Measurements from ENCODE around the gene PPP4R2.

PPP4R2 gene

GRCh38 chr3:72962317-72962716, 34.3 kb upstream of the PPP4R2 start:
- H3K9me3 Mint-ChIP-seq = no peaks in the 10 kb centered on the region
- no peak overlapping the region for H3K4me3 Mint-ChIP-seq
- H3K36me3 Mint-ChIP-seq (ENCODE audit: insufficient read depth) = peaks cover 5% of the 10 kb centered on the region
- DNase-seq (ENCODE audit: low spot score in 2 of 2) (no peak), ATAC-seq (replicated peaks; ENCODE audit: extremely low read depth, poor library complexity, severe bottlenecking) (no peak)
- no peaks in the 10 kb centered on the region for H3K27me3 Mint-ChIP-seq
- H3K27ac Mint-ChIP-seq (ENCODE audit: low read depth) = no peak overlapping the region
- peaks cover 15% of the 10 kb centered on the region for H3K4me1 Mint-ChIP-seq

GRCh38 chr3:72964633-72965032, 32.0 kb upstream of the PPP4R2 start:
- no peak for ATAC-seq (replicated peaks; ENCODE audit: extremely low read depth, poor library complexity, severe bottlenecking)

DNA sequence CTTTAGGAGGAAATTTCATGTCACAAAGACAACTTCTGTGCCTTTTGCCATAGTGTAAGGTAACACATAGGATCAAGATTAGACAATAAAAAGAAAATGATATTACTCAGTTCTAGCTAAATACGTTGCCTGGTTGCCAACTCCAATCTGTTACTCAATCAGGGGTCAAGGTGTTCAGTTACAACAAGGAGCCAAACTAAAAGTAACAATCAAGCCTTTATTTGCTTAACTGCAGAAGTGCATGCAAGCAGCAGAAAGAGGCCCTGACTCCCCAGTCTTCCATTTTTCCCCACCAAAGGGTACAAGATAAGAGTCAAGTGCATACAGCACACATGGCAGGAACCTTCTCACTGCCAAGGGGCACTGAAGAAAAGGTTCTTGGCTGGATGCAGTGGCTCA, 28.3 kb upstream of the PPP4R2 start:
- DNase-seq (ENCODE audit: low spot score in 2 of 2) = no peak
- H3K9me3 Mint-ChIP-seq = no peaks in the 10 kb centered on the region

More at GRCh38 chr3:72964633-72965032, 32.0 kb upstream of the PPP4R2 start:
- H3K4me1 Mint-ChIP-seq = peaks cover 15% of the 10 kb centered on the region
- H3K9me3 Mint-ChIP-seq = no peaks in the 10 kb centered on the region
- no peak overlapping the region for H3K4me3 Mint-ChIP-seq
- H3K36me3 Mint-ChIP-seq (ENCODE audit: insufficient read depth) = peaks cover 5% of the 10 kb centered on the region
- no peak for DNase-seq (ENCODE audit: low spot score in 2 of 2)
- no peaks in the 10 kb centered on the region for H3K27me3 Mint-ChIP-seq
- H3K27ac Mint-ChIP-seq (ENCODE audit: low read depth) = no peak overlapping the region

GRCh38 chr3:72969766-72970165, 26.8 kb upstream of the PPP4R2 start:
- Mint-ChIP-seq H3K4me1 (peaks cover 13% of the 10 kb centered on the region), H3K4me3 (no peak overlapping the region), H3K36me3 (ENCODE audit: insufficient read depth) (peaks cover 5% of the 10 kb centered on the region), H3K27me3 (no peaks in the 10 kb centered on the region), H3K9me3 (no peaks in the 10 kb centered on the region), H3K27ac (ENCODE audit: low read depth) (no peak overlapping the region)
- DNase-seq (ENCODE audit: low spot score in 2 of 2) (no peak), ATAC-seq (replicated peaks; ENCODE audit: extremely low read depth, poor library complexity, severe bottlenecking) (no peak)

More for the DNA sequence above, 28.3 kb upstream of the PPP4R2 start:
- Mint-ChIP-seq H3K4me3 (no peak overlapping the region), H3K27me3 (no peaks in the 10 kb centered on the region), H3K4me1 (peaks cover 15% of the 10 kb centered on the region), H3K27ac (ENCODE audit: low read depth) (no peak overlapping the region), H3K36me3 (ENCODE audit: insufficient read depth) (peaks cover 5% of the 10 kb centered on the region)
- no peak for ATAC-seq (replicated peaks; ENCODE audit: extremely low read depth, poor library complexity, severe bottlenecking)

DNA sequence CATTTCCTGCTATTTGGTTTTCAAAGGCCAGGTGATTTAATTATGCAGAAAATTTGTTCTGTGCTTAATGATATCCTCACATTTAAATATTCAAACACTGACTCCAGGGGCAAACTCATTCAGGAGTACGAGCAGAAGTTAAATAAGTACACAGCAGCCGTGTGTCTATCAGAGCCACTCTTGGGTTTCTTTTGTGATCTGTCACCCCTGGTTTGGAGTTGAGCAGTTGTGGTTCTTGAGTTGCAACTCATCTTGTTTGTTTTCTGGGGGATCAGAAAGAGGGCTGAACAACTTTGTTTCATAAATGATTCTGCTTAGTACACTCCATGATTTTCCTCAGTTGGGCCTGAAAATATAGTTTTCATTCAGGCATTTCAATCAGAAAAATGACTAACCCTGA, 25.7 kb upstream of the PPP4R2 start:
- Mint-ChIP-seq H3K36me3 (ENCODE audit: insufficient read depth) (peaks cover 3% of the 10 kb centered on the region), H3K4me1 (peaks cover 1% of the 10 kb centered on the region), H3K4me3 (no peak overlapping the region), H3K27me3 (no peaks in the 10 kb centered on the region), H3K9me3 (no peaks in the 10 kb centered on the region), H3K27ac (ENCODE audit: low read depth) (no peak overlapping the region)
- ATAC-seq (replicated peaks; ENCODE audit: extremely low read depth, poor library complexity, severe bottlenecking) (no peak), DNase-seq (ENCODE audit: low spot score in 2 of 2) (no peak)

GRCh38 chr3:72972706-72973030, 23.9 kb upstream of the PPP4R2 start:
- no peak for ATAC-seq (replicated peaks; ENCODE audit: extremely low read depth, poor library complexity, severe bottlenecking)
- Mint-ChIP-seq H3K27me3 (no peaks in the 10 kb centered on the region), H3K4me1 (peaks cover 4% of the 10 kb centered on the region), H3K27ac (ENCODE audit: low read depth) (no peak overlapping the region), H3K4me3 (no peak overlapping the region), H3K36me3 (ENCODE audit: insufficient read depth) (no peaks in the 10 kb centered on the region), H3K9me3 (no peaks in the 10 kb centered on the region)
- DNase-seq (ENCODE audit: low spot score in 2 of 2) = no peak

GRCh38 chr3:72973031-72973723, 23.4 kb upstream of the PPP4R2 start:
- Mint-ChIP-seq H3K4me3 (no peak overlapping the region), H3K27ac (ENCODE audit: low read depth) (no peak overlapping the region)
- DNase-seq (ENCODE audit: low spot score in 2 of 2) = no peak

GRCh38 chr3:72973786-72974185, 22.8 kb upstream of the PPP4R2 start:
- Mint-ChIP-seq H3K36me3 (ENCODE audit: insufficient read depth) (no peaks in the 10 kb centered on the region), H3K9me3 (no peaks in the 10 kb centered on the region), H3K4me1 (peaks cover 4% of the 10 kb centered on the region), H3K27me3 (no peaks in the 10 kb centered on the region), H3K4me3 (no peak overlapping the region), H3K27ac (ENCODE audit: low read depth) (no peak overlapping the region)
- DNase-seq (ENCODE audit: low spot score in 2 of 2) = no peak
- ATAC-seq (replicated peaks; ENCODE audit: extremely low read depth, poor library complexity, severe bottlenecking) = no peak

More at GRCh38 chr3:72973031-72973723, 23.4 kb upstream of the PPP4R2 start:
- peaks cover 4% of the 10 kb centered on the region for H3K4me1 Mint-ChIP-seq
- H3K9me3 Mint-ChIP-seq = no peaks in the 10 kb centered on the region
- no peaks in the 10 kb centered on the region for H3K27me3 Mint-ChIP-seq
- no peak for ATAC-seq (replicated peaks; ENCODE audit: extremely low read depth, poor library complexity, severe bottlenecking)
- H3K36me3 Mint-ChIP-seq (ENCODE audit: insufficient read depth) = no peaks in the 10 kb centered on the region

- no peaks in the 10 kb centered on the region for H3K36me3 Mint-ChIP-seq (ENCODE audit: insufficient read depth)
- no peak overlapping the region for H3K4me3 Mint-ChIP-seq
- no peak overlapping the region for H3K27ac Mint-ChIP-seq (ENCODE audit: low read depth)
- peaks cover 4% of the 10 kb centered on the region for H3K4me1 Mint-ChIP-seq
- H3K9me3 Mint-ChIP-seq = no peaks in the 10 kb centered on the region
- H3K27me3 Mint-ChIP-seq = peaks cover 6% of the 10 kb centered on the region
- ATAC-seq (replicated peaks; ENCODE audit: extremely low read depth, poor library complexity, severe bottlenecking) = no peak
- no peak for DNase-seq (ENCODE audit: low spot score in 2 of 2)
These were observed 21.7 kb upstream of the PPP4R2 start for GRCh38 chr3:72974956-72975355.

GRCh38 chr3:72976281-72976741, 20.3 kb upstream of the PPP4R2 start:
- H3K27me3 Mint-ChIP-seq = peaks cover 7% of the 10 kb centered on the region
- H3K36me3 Mint-ChIP-seq (ENCODE audit: insufficient read depth) = no peaks in the 10 kb centered on the region
- H3K9me3 Mint-ChIP-seq = no peaks in the 10 kb centered on the region
- no peak overlapping the region for H3K4me3 Mint-ChIP-seq
- no peak for DNase-seq (ENCODE audit: low spot score in 2 of 2)
- H3K27ac Mint-ChIP-seq (ENCODE audit: low read depth) = no peak overlapping the region
- no peak for ATAC-seq (replicated peaks; ENCODE audit: extremely low read depth, poor library complexity, severe bottlenecking)
- H3K4me1 Mint-ChIP-seq = peaks cover 4% of the 10 kb centered on the region

- peaks cover 9% of the 10 kb centered on the region for H3K27me3 Mint-ChIP-seq
- no peaks in the 10 kb centered on the region for H3K9me3 Mint-ChIP-seq
- ATAC-seq (replicated peaks; ENCODE audit: extremely low read depth, poor library complexity, severe bottlenecking) (peak; percentile 28), DNase-seq (ENCODE audit: low spot score in 2 of 2) (no peak)
- H3K4me1 Mint-ChIP-seq = peaks cover 4% of the 10 kb centered on the region
- H3K27ac Mint-ChIP-seq (ENCODE audit: low read depth) = no peak overlapping the region
- H3K4me3 Mint-ChIP-seq = no peak overlapping the region
- H3K36me3 Mint-ChIP-seq (ENCODE audit: insufficient read depth) = no peaks in the 10 kb centered on the region
These were observed 19.4 kb upstream of the PPP4R2 start for GRCh38 chr3:72977060-72977808.

DNA sequence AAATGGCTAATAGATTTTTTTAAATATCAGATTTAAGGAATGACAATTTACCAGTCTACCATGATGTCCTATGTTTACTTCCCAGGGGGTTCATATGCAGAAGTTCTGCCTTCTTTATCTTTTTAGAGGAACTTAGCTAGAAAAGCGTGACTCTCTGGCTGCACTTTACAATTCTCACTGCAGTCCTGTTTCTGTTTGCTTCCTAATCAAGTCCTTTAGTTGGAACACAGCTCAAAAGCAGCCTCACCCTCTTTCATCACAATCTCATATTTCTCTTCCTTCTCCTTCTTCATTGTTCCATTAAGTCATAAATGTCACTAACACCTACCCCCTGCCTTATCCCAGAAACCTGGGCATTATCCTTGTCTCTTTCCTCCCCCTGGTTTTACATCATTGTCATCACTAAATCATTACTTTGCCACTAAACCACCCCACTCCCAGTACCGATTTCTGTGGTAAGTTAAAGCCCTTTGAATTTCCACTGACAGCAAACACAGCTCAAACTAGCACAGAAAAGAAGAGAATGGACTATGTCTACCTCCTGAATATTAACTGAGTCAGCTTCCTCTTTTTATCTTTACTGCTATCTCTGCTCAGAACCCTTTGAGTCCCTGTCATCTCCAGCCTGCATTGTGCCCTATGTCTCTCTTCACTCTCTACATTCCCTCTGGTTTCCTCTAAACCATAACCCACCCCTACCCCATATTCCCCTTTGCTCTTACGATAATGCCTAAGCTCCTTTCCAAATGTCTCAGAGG, 13.8 kb upstream of the PPP4R2 start:
- Mint-ChIP-seq H3K4me3 (no peak overlapping the region), H3K4me1 (no peaks in the 10 kb centered on the region), H3K36me3 (ENCODE audit: insufficient read depth) (no peaks in the 10 kb centered on the region), H3K27ac (ENCODE audit: low read depth) (no peak overlapping the region), H3K27me3 (peaks cover 28% of the 10 kb centered on the region), H3K9me3 (no peaks in the 10 kb centered on the region)
- ATAC-seq (replicated peaks; ENCODE audit: extremely low read depth, poor library complexity, severe bottlenecking) (no peak), DNase-seq (ENCODE audit: low spot score in 2 of 2) (no peak)

All from central memory CD8-positive, alpha-beta T cell (primary cell).